ENCODE measurements around the gene GRWD1.

The GRWD1 gene

DNA sequence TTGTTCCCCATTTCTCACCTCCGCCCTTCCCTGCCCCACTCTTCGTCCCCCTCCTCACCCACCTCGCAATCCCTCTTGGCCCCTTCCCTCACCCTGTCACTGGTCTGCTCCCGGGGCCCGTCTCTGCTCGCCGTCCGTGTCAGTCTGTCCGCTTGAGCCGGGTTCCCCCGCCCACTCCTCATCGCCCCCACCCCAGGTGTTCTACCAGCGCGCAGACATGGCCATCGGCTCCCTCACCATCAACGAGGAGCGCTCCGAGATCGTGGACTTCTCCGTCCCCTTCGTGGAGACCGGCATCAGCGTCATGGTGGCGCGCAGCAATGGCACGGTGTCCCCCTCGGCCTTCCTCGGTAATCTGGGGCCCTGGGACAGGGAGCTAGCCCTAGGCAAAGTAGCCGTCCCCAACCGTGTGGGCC is 30.0 kb upstream of the GRWD1 start:
- Histone ChIP-seq H3K9me3 (ENCODE audit: control insufficient read depth, insufficient read depth, low read depth, low read length) (no peaks in the 10 kb centered on the region), H3K36me3 (ENCODE audit: control insufficient read depth in 2 of 2, insufficient read depth in 1 of 2, low read length in 2 of 2) (no peaks in the 10 kb centered on the region), H3K27ac (ENCODE audit: extremely low read depth, low read depth, low read length) (no peak overlapping the region), H3K4me1 (ENCODE audit: control insufficient read depth, insufficient read depth, low read length) (peaks cover 8% of the 10 kb centered on the region; the same call in 1 of the 2 replicates), H3K4me3 (ENCODE audit: low read depth, low read length) (no peak overlapping the region)
- POLR2A ChIA-PET = interaction anchor here (1.3 kb wide), 1 partner anchor 52 kb away, joined by 3 read pairs; the partner anchor contains the start of gene TMEM143
- TF ChIP-seq ZNF645 (tag by site-specific recombination; IDR thresholded peaks at IDR 0.05) (no peak), BCL11B (tag by site-specific recombination; IDR thresholded peaks at IDR 0.05; ENCODE audit: low read depth) (no peak), ZNF792 (tag by site-specific recombination; IDR thresholded peaks at IDR 0.05) (no peak), ZNF560 (tag by site-specific recombination; IDR thresholded peaks at IDR 0.05; ENCODE audit: borderline replicate concordance) (no peak), SCRT1 (tag by site-specific recombination; IDR thresholded peaks at IDR 0.05; ENCODE audit: borderline replicate concordance) (no peak)
- CTCF ChIA-PET = interaction anchor here (1.6 kb wide), 1 partner anchor 24 kb away, joined by 4 read pairs; the partner anchor contains the start of gene KDELR1

DNA sequence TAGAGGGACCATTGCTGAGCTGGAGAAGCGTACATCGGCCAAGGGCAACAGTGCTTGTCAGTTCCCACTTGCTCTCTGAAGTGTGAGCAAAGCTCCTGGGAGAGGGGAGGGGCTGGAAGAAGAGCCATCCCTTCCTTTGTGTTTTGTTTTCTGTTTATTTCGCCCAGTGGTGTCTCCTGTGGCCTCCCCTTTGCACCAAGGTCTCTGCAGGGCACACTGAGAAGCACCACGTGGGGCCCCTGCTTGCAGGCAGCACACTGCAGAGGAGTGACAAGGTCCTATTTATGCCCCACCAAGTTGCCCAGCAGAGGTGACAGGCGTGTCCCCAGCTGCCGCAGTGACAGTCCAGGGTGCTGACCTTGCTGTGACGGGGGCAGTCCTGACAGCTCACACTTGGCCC is 28.4 kb upstream of the GRWD1 start:
- CTCF ChIA-PET = interaction anchor here (1.1 to 1.6 kb wide), 2 partner anchors 26 to 171 kb away, joined by 4 read pairs; partner anchors contain the start of gene KDELR1
- no peak for TF ChIP-seq GFI1B (tag by site-specific recombination; IDR thresholded peaks at IDR 0.05)
- TF ChIP-seq ZNF169 (tag by site-specific recombination; IDR thresholded peaks at IDR 0.05) = no peak
- peak; percentile 40 for TF ChIP-seq GLIS1 (tag by site-specific recombination; IDR thresholded peaks at IDR 0.05)
- peak; percentile 38; the same call in 1 of the 2 replicates for TF ChIP-seq ZNF341 (tag by site-specific recombination; IDR thresholded peaks at IDR 0.05; ENCODE audit: low read depth)
- TF ChIP-seq ZBTB6 (tag by site-specific recombination; IDR thresholded peaks at IDR 0.05) = no peak
- TF ChIP-seq ZBTB49 (tag by site-specific recombination; IDR thresholded peaks at IDR 0.05; ENCODE audit: low read depth) = no peak
- TF ChIP-seq ZNF266 (tag by site-specific recombination; IDR thresholded peaks at IDR 0.05; ENCODE audit: low read depth) = no peak
- TF ChIP-seq, protein P1, sequence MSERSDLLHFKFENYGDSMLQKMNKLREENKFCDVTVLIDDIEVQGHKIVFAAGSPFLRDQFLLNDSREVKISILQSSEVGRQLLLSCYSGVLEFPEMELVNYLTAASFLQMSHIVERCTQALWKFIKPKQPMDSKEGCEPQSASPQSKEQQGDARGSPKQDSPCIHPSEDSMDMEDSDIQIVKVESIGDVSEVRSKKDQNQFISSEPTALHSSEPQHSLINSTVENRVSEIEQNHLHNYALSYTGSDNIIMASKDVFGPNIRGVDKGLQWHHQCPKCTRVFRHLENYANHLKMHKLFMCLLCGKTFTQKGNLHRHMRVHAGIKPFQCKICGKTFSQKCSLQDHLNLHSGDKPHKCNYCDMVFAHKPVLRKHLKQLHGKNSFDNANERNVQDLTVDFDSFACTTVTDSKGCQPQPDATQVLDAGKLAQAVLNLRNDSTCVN (tag by site-specific recombination; optimal IDR thresholded peaks at IDR 0.05) = no peak
- no peak for TF ChIP-seq ZNF121 (tag by site-specific recombination; IDR thresholded peaks at IDR 0.05)
- no peak for TF ChIP-seq ZNF585B (tag by site-specific recombination; IDR thresholded peaks at IDR 0.05)
- TF ChIP-seq, protein P2, sequence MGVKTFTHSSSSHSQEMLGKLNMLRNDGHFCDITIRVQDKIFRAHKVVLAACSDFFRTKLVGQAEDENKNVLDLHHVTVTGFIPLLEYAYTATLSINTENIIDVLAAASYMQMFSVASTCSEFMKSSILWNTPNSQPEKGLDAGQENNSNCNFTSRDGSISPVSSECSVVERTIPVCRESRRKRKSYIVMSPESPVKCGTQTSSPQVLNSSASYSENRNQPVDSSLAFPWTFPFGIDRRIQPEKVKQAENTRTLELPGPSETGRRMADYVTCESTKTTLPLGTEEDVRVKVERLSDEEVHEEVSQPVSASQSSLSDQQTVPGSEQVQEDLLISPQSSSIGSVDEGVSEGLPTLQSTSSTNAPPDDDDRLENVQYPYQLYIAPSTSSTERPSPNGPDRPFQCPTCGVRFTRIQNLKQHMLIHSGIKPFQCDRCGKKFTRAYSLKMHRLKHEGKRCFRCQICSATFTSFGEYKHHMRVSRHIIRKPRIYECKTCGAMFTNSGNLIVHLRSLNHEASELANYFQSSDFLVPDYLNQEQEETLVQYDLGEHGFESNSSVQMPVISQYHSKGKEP (tag by site-specific recombination; IDR thresholded peaks at IDR 0.05) = no peak
- TF ChIP-seq REST (tag by site-specific recombination; IDR thresholded peaks at IDR 0.05) = peak; percentile 13; the same call in 1 of the 2 replicates
- no peak for TF ChIP-seq WT1 (tag by site-specific recombination; IDR thresholded peaks at IDR 0.05)
- TF ChIP-seq ZIC2 (tag by site-specific recombination; IDR thresholded peaks at IDR 0.05) = peak; percentile 83
- no peak for TF ChIP-seq ZBTB48 (tag by site-specific recombination; IDR thresholded peaks at IDR 0.05)

More for the DNA sequence above, 28.4 kb upstream of the GRWD1 start:
- no peaks in the 10 kb centered on the region for H3K36me3 ChIP-seq (ENCODE audit: control insufficient read depth in 2 of 2, insufficient read depth in 1 of 2, low read length in 2 of 2)
- H3K9me3 ChIP-seq (ENCODE audit: control insufficient read depth, insufficient read depth, low read depth, low read length) = no peaks in the 10 kb centered on the region
- no peak overlapping the region for H3K27ac ChIP-seq (ENCODE audit: extremely low read depth, low read depth, low read length)
- peaks cover 8% of the 10 kb centered on the region; the same call in 1 of the 2 replicates for H3K4me1 ChIP-seq (ENCODE audit: control insufficient read depth, insufficient read depth, low read length)
- POLR2A ChIA-PET = no interaction called here
- no peak overlapping the region for H3K4me3 ChIP-seq (ENCODE audit: low read depth, low read length)

Data from HEK293 (cell line).